OCI-LY1 (cell line): ENCODE measurements around the gene YAP1.

Experiments used
- H2AFZ ChIP-seq: fragments of 200-600 bp; sonication (generic), shearing (Covaris generic); 2 replicates; pipeline ENCODE4 v1.6.0; 2014; ENCODE audit warnings: antibody characterized with exemption, mild to moderate bottlenecking, low read length
- H3F3A ChIP-seq: fragments of 200-600 bp; sonication (generic), shearing (Covaris generic); 2 replicates; pipeline ENCODE4 v1.6.0; 2014; ENCODE audit warnings: mild to moderate bottlenecking, antibody characterized with exemption, low read length, moderate library complexity; ENCODE audit not compliant: insufficient read depth
- H3K27ac ChIP-seq: fragments of 200-600 bp; sonication (generic); 2 replicates; pipeline ENCODE4 v1.5.1; 2014; ENCODE audit warnings: low read length, mixed run types, mild to moderate bottlenecking, low read depth; ENCODE audit not compliant: poor library complexity, severe bottlenecking
- H3K27me3 ChIP-seq: fragments of 200-600 bp; sonication (generic); 2 replicates; pipeline ENCODE4 v1.6.0; 2014; ENCODE audit warnings: antibody characterized with exemption, mild to moderate bottlenecking, low read length, moderate library complexity; ENCODE audit not compliant: insufficient read depth
- H3K36me3 ChIP-seq: fragments of 200-600 bp; sonication (generic); 2 replicates; pipeline ENCODE4 v1.6.1; 2014; ENCODE audit warnings: mild to moderate bottlenecking, antibody characterized with exemption, low read length, moderate library complexity, mixed read lengths; ENCODE audit not compliant: insufficient read depth
- H3K4me1 ChIP-seq: fragments of 200-600 bp; sonication (generic); 2 replicates; pipeline ENCODE4 v1.5.1; 2014; ENCODE audit warnings: mild to moderate bottlenecking, low read length, moderate library complexity; ENCODE audit not compliant: insufficient read depth, severe bottlenecking
- H3K4me2 ChIP-seq: fragments of 200-600 bp; sonication (generic), shearing (Covaris generic); 2 replicates; pipeline ENCODE4 v1.6.1; 2014; ENCODE audit warnings: low read length
- H3K4me3 ChIP-seq: fragments of 200-600 bp; sonication (generic); 2 replicates; pipeline ENCODE4 v1.5.1; 2014; ENCODE audit warnings: low read length, low read depth, mild to moderate bottlenecking, mixed read lengths; ENCODE audit not compliant: poor library complexity, severe bottlenecking
- H3K79me2 ChIP-seq: fragments of 200-600 bp; shearing (Covaris generic); 2 replicates; pipeline ENCODE4 v1.6.1; 2016; ENCODE audit warnings: mixed run types, low read length, mixed read lengths; ENCODE audit not compliant: insufficient read depth
- H3K9ac ChIP-seq: fragments of 200-600 bp; sonication (generic), shearing (Covaris generic); 2 replicates; pipeline ENCODE4 v1.6.1; 2014; ENCODE audit warnings: mild to moderate bottlenecking, low read length, mixed read lengths
- H3K9me2 ChIP-seq: fragments of 200-600 bp; sonication (generic), shearing (Covaris generic); 2 replicates; pipeline ENCODE4 v1.6.1; 2014; ENCODE audit warnings: low read depth, mild to moderate bottlenecking, low read length, mixed read lengths
- H3K9me3 ChIP-seq: fragments of 200-600 bp; shearing (Covaris generic); 2 replicates; pipeline ENCODE4 v1.6.1; 2014; ENCODE audit warnings: low read length, mixed read lengths
- H4K20me1 ChIP-seq: fragments of 200-600 bp; sonication (generic), shearing (Covaris generic); 2 replicates; pipeline ENCODE4 v1.6.0; 2016; ENCODE audit warnings: mild to moderate bottlenecking, low read length; ENCODE audit not compliant: insufficient read depth
- EZH2 ChIP-seq: fragments of 200-600 bp; sonication (generic), shearing (Covaris generic); IDR thresholded peaks from 2 replicates; pipeline ENCODE4 v1.8.0; 2017; ENCODE audit warnings: borderline replicate concordance, mixed run types, mild to moderate bottlenecking, antibody characterized with exemption, low read length, moderate library complexity, mixed read lengths
- TF ChIP-seq, protein P1 (sequence below): fragments of 200-600 bp; sonication (generic), shearing (Covaris generic); IDR thresholded peaks from 2 replicates; pipeline ENCODE4 v1.5.1; 2017; ENCODE audit warnings: mild to moderate bottlenecking, antibody characterized with exemption, low read length, moderate library complexity, mixed read lengths

The YAP1 gene

GRCh38 chr11:102073253-102073652 is 37.0 kb upstream of the YAP1 start:
- H2AFZ ChIP-seq = no peak overlapping the region
- no peak overlapping the region for H3K4me2 ChIP-seq
- H3K9me3 ChIP-seq = no peaks in the 10 kb centered on the region
- H3K79me2 ChIP-seq = no peaks in the 10 kb centered on the region
- H3K4me1 ChIP-seq = no peaks in the 10 kb centered on the region
- no peak overlapping the region for H3K4me3 ChIP-seq
- no peaks in the 10 kb centered on the region for H3K9me2 ChIP-seq
- H4K20me1 ChIP-seq = no peaks in the 10 kb centered on the region
- H3K27me3 ChIP-seq = no peaks in the 10 kb centered on the region
- H3K27ac ChIP-seq = no peak overlapping the region
- no peaks in the 10 kb centered on the region for H3F3A ChIP-seq
- TF ChIP-seq, protein P1, sequence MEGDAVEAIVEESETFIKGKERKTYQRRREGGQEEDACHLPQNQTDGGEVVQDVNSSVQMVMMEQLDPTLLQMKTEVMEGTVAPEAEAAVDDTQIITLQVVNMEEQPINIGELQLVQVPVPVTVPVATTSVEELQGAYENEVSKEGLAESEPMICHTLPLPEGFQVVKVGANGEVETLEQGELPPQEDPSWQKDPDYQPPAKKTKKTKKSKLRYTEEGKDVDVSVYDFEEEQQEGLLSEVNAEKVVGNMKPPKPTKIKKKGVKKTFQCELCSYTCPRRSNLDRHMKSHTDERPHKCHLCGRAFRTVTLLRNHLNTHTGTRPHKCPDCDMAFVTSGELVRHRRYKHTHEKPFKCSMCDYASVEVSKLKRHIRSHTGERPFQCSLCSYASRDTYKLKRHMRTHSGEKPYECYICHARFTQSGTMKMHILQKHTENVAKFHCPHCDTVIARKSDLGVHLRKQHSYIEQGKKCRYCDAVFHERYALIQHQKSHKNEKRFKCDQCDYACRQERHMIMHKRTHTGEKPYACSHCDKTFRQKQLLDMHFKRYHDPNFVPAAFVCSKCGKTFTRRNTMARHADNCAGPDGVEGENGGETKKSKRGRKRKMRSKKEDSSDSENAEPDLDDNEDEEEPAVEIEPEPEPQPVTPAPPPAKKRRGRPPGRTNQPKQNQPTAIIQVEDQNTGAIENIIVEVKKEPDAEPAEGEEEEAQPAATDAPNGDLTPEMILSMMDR = no peak
- no peak for TF ChIP-seq EZH2
- no peak overlapping the region for H3K9ac ChIP-seq
- no peaks in the 10 kb centered on the region for H3K36me3 ChIP-seq

DNA sequence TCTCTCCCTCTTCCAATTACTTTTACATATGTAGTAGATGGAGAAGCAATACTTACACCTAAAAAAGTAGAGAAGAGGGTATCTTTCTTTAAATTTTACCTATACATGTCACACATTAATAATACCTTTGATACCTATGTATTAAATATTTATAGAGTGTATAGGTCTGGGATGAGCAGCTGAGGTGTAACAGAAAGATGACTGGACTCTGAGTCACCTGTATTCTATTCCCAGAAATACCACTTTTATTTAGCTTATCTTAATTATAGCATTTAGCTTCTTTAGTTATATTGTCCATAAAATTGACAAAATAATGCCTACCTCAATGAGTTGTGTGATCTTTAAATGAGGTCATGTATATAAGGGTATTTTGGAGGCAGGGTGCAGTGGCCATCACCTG is 30.6 kb upstream of the YAP1 start:
- H3K4me3 ChIP-seq = no peak overlapping the region
- no peak overlapping the region for H3K27ac ChIP-seq
- no peaks in the 10 kb centered on the region for H3F3A ChIP-seq
- H3K4me1 ChIP-seq = no peaks in the 10 kb centered on the region
- H2AFZ ChIP-seq = no peak overlapping the region
- TF ChIP-seq, protein P1 = no peak
- TF ChIP-seq EZH2 = no peak
- H3K27me3 ChIP-seq = no peaks in the 10 kb centered on the region
- no peaks in the 10 kb centered on the region for H3K36me3 ChIP-seq
- no peak overlapping the region for H3K9ac ChIP-seq
- H3K9me3 ChIP-seq = no peaks in the 10 kb centered on the region
- H4K20me1 ChIP-seq = no peaks in the 10 kb centered on the region
- H3K79me2 ChIP-seq = no peaks in the 10 kb centered on the region
- no peak overlapping the region for H3K4me2 ChIP-seq
- H3K9me2 ChIP-seq = no peaks in the 10 kb centered on the region

GRCh38 chr11:102081313-102081712 is 28.9 kb upstream of the YAP1 start:
- Histone ChIP-seq H3K27ac (no peak overlapping the region), H3K79me2 (no peaks in the 10 kb centered on the region), H2AFZ (no peak overlapping the region), H3K4me2 (no peak overlapping the region), H3K27me3 (no peaks in the 10 kb centered on the region), H3K4me3 (no peak overlapping the region), H3K9me3 (no peaks in the 10 kb centered on the region), H3K9ac (no peak overlapping the region), H3F3A (no peaks in the 10 kb centered on the region), H3K9me2 (no peaks in the 10 kb centered on the region), H3K4me1 (no peaks in the 10 kb centered on the region), H4K20me1 (no peaks in the 10 kb centered on the region), H3K36me3 (no peaks in the 10 kb centered on the region)
- TF ChIP-seq EZH2 = no peak
- TF ChIP-seq, protein P1 = no peak
